HG03575 (cell line): ENCODE results near the gene OLAH.

Experiments used
- ATAC-seq: cut with Tn5 transposase; IDR thresholded peaks from one replicate; pipeline ENCODE4 v1.9.1; 2021; ENCODE audit not compliant: unreplicated experiment, insufficient number of reproducible peaks, low FRiP score; ENCODE audit errors: extremely low read depth

OLAH gene

DNA sequence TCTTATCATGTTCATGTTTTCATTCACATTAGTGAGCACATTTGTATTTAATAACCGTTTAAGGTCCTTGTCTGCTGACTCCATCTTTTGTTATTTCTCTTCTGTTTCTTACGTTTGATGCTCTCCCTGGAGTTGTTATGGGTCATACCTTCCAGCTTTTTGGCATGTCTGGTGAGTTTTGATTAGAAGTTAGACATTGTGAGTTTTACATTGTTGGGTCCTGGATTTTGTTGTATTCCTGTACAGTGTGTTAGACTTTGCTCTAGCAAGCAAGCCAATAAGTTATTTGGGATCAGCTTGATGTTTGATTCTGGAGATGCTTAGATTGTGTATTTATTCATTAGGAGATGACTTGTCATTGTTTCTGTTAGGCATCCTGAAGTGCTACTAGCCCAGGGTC is 16.9 kb downstream of the OLAH start:
- no peak for ATAC-seq

DNA sequence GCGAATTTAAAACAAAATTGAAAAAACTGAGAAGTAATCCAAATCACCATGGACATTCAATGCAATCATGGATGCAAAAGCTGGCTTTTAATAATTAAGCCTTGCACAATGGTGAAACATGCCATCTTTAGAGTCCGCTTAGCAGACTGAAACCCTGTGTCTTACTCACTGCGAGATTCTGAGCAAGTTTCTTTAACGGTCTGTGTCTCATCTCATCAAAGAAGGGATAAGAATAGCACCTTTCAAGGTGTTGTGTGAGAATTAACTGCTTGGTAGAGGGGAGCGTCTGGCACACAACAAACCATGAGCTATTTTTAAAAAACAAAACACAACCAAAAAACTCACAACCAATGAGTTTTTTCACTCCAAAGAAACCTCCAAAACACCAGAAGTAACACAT is 23.4 kb downstream of the OLAH start:
- no peak for ATAC-seq

DNA sequence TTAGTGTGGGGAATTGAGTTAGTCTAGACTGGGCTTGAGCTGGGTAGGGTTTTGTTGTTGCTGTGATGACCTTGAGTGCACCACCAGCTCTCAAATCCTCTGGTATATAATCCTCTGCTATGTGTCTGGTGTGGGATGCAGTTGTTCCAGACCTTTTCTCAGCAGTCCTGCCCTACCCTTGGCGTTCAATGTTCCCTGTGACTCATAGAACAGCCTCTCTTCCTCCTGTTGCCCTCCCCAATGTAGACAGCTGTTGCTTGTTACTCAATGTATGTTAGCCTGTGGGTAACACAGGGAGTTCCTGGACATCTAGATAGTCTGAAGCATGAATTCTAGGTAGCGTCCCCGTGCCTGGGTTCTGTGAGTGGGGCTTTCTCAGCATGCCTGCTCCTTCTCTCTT is 25.1 kb downstream of the OLAH start:
- no peak for ATAC-seq

DNA sequence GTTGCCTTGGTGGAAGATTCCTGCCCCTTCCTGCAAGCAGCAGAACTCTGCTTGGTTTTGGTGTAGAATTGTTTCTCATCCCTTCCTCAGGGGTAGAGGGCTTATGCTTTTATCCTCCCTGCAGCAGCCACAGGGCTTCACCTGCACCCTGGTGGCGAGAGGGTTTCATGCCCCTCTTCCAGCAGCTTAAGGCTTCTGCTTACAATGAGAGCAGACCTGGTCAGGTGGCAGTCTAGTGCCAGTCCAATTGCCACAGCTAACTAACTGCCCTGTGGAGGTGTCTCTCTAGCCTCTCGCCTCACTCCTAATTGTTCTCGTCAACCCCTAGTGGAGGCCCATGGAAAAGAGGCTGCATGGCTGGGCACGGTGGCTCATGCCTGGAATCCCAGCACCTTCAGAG is 25.5 kb downstream of the OLAH start:
- ATAC-seq, result no peak

DNA sequence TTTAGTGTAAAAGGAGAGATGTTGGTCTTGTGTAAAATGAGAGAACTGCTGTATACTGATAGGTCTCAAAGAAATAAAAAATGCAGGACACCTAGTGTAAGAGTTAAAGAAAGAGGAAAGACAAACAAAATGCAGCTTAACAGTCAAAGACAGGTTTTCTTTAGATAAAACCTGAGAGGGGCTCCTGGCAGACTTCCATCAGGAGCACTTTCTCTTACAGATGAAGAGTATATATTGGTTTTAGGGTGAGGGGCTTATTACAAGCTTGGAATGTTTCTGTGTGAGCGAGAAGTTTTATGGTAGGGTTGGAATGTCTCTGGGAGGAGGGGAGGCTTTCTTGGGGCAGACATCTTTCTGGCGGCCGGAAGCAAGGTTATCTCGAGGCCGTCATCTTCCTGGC is 28.6 kb downstream of the OLAH start:
- no peak for ATAC-seq

DNA sequence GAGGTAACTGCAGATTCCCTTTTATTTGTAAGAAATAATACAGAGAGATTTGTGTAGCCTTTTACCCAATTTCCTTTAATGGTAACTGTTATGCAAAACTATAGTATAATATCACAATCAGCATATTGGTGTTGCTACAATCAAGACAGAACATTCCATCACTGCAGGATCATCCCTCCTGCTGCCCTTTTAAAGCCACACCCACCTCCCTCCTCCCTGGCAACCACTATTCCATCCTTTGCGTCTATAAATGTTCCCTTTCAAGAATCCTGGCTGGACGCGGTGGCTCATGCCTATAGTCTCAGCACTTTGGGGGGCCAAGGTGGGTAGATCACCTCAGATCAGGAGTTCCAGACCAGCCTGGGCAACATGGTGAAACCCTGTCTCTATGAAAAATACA is 31.7 kb downstream of the OLAH start:
- ATAC-seq, result no peak

DNA sequence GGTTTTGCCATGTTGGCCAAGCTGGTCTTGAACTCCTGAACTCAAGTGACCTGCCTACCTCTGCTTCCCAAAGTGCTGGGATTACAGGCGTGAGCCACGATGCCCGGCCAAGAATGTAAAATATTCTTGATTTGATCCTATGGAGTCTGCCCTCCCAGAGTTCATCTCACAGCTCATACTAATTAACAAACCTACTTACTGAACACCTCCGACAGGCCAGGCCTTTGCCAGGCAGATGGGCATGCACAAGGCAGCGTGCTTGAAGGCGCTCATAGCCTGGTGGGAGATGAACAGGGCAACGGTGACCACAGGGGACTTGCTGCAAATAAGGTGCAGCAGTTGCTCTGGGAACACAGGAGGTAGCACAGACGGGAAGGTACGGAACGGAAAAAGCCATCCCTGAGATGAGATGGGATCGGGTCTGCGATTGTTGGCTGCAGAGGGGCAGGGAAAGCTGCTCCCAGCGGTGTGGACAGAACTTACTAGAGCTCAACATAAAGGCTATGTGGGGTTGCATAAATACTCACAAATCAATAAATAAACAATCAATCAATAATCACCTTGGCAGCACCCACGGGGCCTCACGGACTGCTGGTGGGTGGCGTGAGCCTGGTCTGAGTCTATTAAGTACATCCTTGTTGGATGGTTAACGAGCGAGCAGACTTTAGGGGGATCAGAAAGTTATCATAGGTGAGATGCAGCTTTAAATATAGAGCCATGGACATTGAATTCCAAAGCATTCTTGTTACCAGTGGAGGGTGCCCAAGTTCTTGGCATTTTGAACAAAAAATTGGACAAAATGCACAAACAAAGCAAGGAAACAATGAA is 40.1 kb downstream of the OLAH start:
- ATAC-seq, result no peak

DNA sequence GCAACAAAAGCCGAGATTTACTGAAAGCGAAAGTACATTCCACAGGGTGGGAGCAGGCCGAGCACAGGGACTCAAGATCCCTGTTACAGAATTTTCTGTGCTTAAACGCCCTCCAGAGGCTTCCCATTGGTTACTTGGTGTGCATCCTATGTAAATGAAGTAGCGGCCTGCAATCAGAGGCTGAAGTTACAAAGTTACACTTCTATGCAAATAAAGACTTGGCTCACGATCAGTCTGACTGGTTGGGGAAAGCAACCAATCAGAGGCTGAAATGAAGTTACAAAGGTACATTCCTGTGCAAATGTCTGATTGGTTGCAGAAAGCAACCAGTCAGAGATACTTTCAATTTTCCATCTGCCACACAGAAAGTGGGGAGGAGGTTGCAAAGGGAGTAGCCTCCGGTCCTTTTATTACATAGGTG is 40.8 kb downstream of the OLAH start:
- ATAC-seq, result no peak

DNA sequence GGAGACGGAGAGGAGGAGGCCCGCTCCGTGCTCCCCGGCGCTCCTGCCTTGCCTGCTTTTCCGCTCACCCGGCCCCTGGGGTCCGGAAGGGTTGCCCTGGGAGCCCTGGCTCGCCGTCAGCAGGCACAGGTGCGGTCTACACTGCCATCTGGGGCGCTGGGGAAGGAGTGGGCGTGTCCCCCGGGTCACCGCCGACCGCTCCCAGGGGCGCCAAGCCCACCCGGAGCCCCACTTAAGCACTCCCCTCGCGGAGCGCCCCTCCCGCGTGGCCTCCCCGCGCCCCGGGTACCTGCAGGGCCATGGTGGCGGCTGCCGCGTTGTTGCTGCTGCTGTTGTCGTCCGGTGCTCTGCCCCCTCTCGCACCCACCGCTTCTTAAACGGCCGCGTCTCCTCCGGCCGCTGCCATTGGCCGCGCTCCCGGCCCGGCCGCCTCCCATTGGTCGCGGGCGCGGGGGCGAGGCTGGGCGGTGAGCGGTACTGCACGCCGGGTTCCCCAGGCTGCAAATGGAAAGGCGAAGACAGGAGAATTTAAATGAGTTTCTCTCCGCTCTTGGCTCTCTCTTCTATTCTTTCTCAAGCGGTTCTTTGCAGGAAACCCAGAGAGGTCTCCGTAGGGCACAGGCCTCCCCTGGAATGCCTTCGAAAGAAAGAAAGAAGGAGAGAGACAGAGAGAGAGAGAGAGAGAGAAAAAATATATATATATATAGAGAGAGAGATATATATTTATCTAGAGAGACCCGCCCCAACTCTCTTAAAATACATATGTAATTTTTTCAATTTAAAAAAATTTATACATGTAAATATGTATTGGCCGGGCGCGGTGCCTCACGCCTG is 44.9 kb downstream of the OLAH start, which contains the start of gene ACBD7:
Gene ACBD7 (minus strand): TSS at position 349 of the 834 bp plus-strand sequence. CDS start 48 bp downstream, at position 301.
- ATAC-seq, result no peak

DNA sequence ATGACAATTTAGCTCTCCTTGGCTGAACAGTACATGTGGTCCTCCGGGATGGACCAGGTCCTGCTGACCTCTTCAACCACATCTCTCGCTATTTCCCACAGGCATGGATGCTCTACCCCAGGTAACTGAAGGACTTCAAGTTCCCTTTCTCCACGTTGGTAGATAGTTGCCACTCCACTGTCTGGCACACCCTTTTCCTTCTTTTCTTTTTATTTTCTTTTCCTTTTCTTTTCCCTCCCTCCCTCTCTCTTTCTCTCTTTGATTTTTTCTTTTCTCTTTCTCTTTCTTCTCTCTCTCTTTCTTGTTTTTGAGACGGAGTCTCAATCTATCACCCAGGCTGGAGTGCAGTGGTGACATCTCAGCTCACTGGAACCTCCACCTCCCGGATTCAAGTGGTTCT is 47.7 kb downstream of the OLAH start:
- ATAC-seq, result no peak

DNA sequence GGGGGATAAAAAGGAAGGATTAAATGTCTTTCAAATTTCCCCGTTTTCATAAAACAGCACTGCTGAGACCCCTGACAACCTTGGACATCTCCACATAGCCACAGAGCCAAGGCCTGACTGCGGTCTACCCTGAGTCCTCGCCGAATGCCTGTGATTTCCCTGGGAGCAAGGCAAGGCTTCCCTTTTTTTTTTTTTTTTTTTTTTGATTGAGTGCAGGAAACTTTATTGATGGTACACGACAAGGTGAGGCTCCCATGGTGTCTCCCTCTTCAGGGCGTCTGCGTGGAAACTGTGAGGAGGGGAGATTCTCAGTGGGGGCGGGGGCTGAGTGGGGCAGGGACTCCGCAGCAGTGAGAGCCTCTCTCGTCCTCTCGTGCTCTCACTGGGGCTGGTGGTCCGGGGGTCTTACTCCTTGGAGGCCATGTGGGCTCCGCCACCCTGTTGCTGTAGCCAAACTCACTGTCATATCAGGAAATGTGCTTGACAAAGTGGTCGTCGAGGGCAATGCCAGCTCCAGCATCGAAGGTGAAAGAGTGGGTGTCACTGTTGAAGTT is 49.2 kb downstream of the OLAH start:
- no peak for ATAC-seq

DNA sequence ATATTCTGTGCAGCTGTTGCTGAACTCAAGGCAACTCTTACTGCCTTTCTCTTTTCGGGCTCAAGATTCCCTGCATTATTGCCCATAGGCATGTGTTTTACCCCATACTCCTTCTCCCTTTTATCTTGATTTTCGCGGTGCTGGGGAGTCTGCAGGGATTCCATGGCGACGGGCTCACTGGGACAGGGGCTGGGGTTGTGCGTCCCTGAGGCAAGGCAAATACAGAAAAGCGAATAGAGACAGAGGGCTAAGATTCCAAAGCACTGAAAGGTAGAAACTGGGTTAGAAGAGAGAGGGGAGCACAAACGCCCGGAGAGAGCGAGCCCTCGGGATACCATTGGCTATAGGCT is 52.9 kb downstream of the OLAH start:
- peak; percentile 9 for ATAC-seq

DNA sequence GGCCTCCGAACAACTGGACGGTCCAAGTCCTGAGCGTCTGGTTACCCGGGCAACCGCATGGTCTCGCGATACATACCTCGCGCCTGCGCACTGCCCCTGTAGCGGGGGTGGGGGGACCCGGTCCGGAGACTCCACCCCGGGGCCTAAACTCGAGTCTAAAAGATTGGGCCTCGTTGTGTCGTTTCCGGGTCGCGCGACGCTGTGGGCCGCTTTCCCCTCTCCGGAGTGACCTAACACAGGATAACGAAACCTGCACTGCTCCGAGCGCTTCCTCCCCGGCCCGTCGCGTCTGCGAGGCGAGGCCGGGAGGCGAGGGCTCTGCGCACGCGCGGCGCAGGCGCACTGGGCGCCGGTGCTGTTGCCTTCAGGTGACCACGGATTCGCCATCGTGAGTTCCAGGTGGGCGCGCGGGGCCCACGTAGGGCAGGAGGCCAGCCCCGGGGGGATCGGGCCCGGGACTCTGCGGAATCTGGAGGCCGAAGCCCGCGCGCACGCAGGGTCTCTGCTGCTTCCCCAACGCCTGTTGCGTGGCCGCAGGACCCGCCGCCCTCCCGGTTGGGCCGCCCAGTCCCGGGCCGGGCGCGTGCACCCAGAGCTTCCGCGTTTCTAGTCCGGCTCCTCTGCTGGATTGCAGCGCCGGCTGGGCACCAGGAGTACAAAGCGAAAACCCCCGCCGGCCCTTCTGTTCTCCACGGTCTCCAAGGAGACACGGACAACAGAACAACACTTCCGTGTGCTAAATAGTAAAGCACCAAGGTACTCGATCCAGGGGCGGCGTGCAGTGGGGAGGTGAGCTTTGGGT is 53.5 kb downstream of the OLAH start, which contains the start of gene RPP38:
Gene RPP38 (plus strand): TSS at position 345 of the 802 bp plus-strand sequence. CDS start 5,960 bp downstream, outside the sequence.
- ATAC-seq, result peak; percentile 66

DNA sequence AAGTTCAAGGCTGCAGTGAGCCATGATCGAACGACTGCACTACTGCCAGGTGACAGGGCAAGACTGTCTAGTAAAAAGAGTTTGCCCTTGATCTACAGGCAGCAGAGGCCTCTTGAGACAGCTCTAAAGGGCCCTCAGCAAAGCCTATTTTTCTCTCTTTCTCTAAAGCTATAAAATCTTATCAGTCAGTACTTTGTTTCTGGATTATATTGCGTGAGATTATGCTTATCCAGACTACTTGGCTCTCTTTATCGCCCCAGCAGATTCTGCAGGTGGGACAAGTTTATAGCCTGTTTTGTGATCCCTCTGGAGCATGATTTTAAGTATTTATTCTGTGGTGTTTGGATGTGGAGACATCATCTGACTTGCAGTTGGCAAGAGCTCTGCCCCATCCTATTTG is 56.1 kb downstream of the OLAH start:
- ATAC-seq, result no peak

DNA sequence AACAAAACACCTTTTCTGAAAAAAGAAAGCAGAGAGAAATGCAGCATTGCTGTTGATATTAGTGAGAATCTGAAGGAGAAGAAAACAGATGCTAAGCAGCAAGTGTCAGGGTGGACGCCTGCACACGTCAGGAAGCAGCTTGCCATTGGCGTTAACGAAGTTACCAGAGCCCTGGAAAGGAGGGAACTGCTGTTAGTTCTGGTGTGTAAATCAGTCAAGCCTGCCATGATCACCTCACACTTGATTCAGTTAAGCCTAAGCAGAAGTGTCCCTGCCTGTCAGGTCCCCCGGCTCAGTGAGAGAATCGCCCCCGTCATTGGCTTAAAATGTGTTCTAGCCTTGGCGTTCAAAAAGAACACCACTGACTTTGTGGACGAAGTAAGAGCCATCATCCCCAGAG is 59.8 kb downstream of the OLAH start:
- ATAC-seq, result no peak

DNA sequence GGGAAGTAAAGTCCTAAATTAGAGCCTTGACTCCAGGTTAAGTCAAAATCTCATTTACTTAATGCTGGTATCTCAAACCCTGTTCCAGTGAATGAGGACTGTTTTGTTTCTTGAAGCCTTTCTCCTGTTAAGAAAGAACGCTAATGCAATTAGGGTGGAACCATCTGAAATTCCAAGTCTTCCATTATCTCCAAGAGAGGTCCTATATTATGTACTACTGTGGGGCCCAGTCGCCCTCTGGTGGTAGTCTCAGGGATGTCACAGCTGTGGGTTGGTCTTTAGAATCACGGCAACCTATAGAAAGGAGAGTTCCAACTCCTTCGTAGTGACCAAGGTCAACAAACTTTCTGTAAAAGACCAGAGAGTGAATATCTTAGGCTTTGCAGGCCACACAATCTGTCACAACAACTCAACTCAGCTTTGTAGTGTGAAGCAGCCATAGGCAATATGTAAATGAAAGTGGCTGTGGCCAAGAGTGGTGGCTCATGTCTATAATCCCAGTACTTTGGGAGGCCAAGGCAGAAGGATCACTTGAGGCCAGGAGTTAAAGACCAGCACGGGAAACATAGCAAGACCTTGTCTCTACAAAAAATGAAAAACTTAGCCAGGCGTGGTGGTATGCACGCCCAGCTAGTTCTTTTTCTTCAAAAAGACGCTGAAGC is 62.7 kb downstream of the OLAH start:
- no peak for ATAC-seq

DNA sequence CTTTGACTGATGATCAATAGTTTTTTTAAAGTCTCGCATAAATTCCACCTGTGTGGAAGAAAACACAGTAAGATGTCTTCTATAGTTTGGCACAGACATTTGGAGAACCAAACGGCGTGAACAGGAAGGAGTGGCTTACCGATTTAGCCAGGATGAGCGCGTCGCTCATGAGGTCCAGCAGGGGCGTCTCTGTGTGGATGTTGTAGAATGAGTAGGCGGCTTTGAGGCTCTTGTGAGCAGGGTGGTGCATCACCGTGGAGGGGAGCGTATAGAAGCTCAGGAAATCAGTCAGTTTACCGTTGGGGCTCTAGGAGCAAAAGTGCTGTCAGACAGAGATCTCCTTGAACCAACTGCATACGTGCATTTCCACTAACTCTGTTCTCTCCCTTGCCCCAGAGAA is 68.9 kb downstream of the OLAH start:
- ATAC-seq, result no peak

DNA sequence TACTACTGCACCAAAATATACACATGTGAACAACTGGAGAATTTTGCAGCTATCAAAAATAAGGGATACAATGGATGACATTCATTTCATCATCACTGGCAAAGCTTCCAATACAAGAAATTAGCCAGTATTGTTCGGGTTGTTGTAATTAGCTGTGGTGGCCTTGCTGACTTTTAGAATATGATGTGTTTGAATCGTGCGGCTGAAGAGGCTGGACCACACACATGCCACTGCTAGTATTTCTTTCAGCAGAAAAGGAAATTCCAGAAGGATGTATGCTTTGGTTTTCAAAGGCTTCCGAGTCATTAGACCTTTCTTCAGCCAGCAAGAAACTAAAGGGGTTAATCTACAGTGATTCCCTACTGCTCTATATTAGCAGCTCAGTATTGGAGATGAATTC is 70.0 kb downstream of the OLAH start:
- no peak for ATAC-seq

DNA sequence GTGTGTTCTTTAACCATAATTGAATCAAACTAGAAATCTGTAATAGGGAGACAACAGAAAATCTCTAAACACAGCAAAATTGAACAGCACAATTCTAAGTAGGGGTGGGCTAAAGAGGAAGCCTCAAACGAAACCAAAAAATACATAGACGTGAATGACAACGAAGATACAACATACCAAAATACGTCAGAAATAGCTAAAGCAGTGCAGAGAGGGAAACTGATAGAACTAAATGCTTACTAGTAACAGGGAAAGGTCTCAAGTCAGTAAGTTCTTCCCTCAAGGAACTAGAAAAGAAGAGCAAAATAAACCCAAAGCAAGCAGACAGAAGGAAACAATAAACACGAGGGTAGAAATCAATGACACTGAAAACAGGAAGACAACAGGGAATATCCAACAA is 72.5 kb downstream of the OLAH start:
- ATAC-seq, result no peak
